Neural progenitor cell (in vitro differentiated cells): Measurements from ENCODE around the gene MYO9B.

ENCODE experiments used
- CTCF ChIP-seq: fragments of 200-600 bp; sonication (generic); IDR thresholded peaks from 2 replicates; pipeline ENCODE4 v1.5.1; 2017; ENCODE audit warnings: antibody characterized with exemption, mild to moderate bottlenecking
- EZH2 ChIP-seq: fragments of 200-600 bp; sonication (generic); IDR thresholded peaks from 2 replicates; pipeline ENCODE4 v1.6.1; 2017; ENCODE audit warnings: antibody characterized with exemption, mild to moderate bottlenecking, moderate library complexity
- EZH2phosphoT487 ChIP-seq: fragments of 200-600 bp; sonication (generic); IDR thresholded peaks from 2 replicates; pipeline ENCODE4 v1.6.1; 2017; ENCODE audit warnings: antibody characterized with exemption

DNA sequence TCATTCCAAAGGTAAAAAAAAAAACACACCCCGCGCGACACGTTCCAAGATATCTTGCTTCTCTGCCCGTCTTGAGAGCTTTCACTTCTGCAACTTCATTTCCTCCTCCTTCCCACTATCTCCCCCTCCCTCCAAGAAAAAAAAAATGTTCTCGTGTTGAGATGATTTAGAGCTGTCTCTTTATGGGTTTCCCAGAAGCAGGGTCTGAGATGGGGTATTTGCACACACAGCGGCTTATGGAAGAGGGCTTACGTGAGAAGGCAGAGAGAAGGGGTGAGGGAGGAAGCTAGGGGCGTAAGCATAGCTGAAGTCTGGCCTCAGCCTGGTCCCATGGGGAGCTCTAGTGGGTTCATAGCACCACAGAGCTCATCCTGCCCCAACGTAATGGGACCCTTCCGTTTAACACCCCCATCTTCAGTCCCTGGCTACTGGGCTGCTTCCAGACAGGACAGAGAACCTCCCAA is 108.3 kb downstream of the MYO9B start:
- TF ChIP-seq CTCF, result no peak
- TF ChIP-seq EZH2, result no peak
- TF ChIP-seq EZH2phosphoT487, result no peak
